ENCODE data around the gene SLC16A12. TPM values are rescaled to one million over a fixed set of nuclear protein-coding genes. Genes with fewer than 3 reads are reported as not detected.

SLC16A12 gene
- total and polyA plus RNA-seq, 11 donors = 1.7 to 6.6 (median 2.9) TPM

GRCh38 chr10:89465196-89465595 is 70.2 kb downstream of the SLC16A12 start:
- 43 to 60% (median 57%) methylated on average over 2 of the region's 2 CpGs for WGBS, 4 donors
- Histone ChIP-seq H3K36me3 (no peaks in the 10 kb centered on the region), H3K27me3 (no peaks in the 10 kb centered on the region), H3K27ac (no peak overlapping the region), H3K9me3 (no peaks in the 10 kb centered on the region), H3K4me1 (peaks cover 0 to 15% (median 0%) of the 10 kb centered on the region in 12 donors), H3K4me3 (no peak overlapping the region)
- intact Hi-C loops (cut with DNase I) = loop anchor here in 1 of 10 donors (5.0 kb wide), 1 partner anchor 97 kb away; no protein-coding TSS in a partner anchor
- no peak for TF ChIP-seq CTCF (IDR thresholded peaks at IDR 0.05)
- TF ChIP-seq POLR2A (IDR thresholded peaks at IDR 0.05) = no peak
- DNase-seq (no peak), ATAC-seq (no peak)

DNA sequence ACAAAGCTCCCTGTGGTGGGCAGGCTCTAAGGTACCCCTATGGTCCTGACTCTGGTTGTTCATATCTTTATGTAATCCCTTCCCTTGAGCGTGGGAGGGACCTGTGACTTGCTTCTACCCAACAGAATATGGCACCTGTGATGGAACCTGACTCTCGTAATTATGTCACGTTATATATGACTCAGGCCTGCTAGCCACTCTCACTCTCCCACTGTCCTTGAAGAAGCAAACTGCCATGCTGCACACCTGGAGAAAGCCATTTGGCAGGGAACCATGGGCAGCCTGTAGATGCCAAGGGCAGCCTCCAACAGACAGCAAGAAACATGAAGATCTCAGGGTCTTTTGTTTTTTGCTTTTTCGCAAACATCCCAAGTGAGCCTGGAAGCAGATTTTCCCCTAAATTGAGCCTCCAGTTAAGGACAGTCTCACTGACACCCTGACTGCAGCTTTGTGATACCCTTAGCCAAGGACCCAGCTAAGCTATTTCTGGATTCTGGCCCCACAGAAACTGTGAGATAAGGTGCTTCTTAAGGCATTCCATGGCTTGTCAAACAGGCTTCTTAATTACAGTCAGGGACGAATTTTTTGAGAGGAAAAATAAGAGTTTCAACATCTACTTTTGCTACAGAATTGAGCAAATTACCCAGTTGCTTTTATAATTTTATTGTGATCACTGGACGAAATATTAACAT is 71.4 kb downstream of the SLC16A12 start:
- DNase-seq (no peak), ATAC-seq (peak in 3 of 4 donors; percentile 27 to 49 (median 45))
- Histone ChIP-seq H3K4me1 (peaks cover 0 to 15% (median 0%) of the 10 kb centered on the region in 12 donors), H3K27me3 (no peaks in the 10 kb centered on the region), H3K36me3 (no peaks in the 10 kb centered on the region), H3K9me3 (no peaks in the 10 kb centered on the region), H3K27ac (no peak overlapping the region), H3K4me3 (no peak overlapping the region)
- intact Hi-C loops (cut with DNase I) = no loop called here
- 68 to 72% (median 70%) methylated on average over 6 of the region's 6 CpGs for WGBS, 4 donors
- TF ChIP-seq CTCF (IDR thresholded peaks at IDR 0.05) (no peak), POLR2A (IDR thresholded peaks at IDR 0.05) (no peak)

- Histone ChIP-seq H3K27ac (peak overlapping the region in 9 of 12 donors; percentile 0 to 72 (median 44)), H3K27me3 (no peaks in the 10 kb centered on the region), H3K9me3 (no peaks in the 10 kb centered on the region), H3K4me3 (no peak overlapping the region), H3K4me1 (peaks cover 0 to 20% (median 12%) of the 10 kb centered on the region in 12 donors), H3K36me3 (no peaks in the 10 kb centered on the region)
- DNase-seq (no peak), ATAC-seq (no peak)
- TF ChIP-seq CTCF (IDR thresholded peaks at IDR 0.05) (no peak), POLR2A (IDR thresholded peaks at IDR 0.05) (no peak)
- 87 to 96% (median 89%) methylated on average over 1 of the region's 1 CpG for WGBS, 4 donors
- intact Hi-C loops (cut with DNase I) = no loop called here
Observed at GRCh38 chr10:89458784-89459183, 76.6 kb downstream of the SLC16A12 start.

DNA sequence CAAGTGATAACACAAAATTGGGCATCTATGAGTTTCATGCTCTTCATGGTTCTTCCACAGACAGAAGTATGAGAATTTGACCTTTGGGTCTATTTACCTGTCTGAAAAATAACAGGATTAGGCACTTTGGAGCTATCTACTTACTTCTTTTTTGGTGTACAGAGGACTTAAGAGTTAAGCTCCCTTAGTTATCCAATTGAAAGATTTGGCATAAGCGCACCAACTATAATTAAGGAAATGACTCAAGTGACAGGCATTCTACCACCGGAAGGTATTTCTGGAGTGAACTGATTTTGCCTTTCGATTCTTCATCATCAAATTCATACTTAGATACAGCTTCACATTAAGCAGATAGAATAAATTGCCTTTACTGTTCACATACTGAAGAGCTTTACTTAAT is 77.1 kb downstream of the SLC16A12 start:
- peak overlapping the region in 9 of 12 donors; percentile 0 to 72 (median 44) for H3K27ac ChIP-seq
- H3K27me3 ChIP-seq = no peaks in the 10 kb centered on the region
- TF ChIP-seq POLR2A (IDR thresholded peaks at IDR 0.05) = no peak
- no peak for TF ChIP-seq CTCF (IDR thresholded peaks at IDR 0.05)
- no peaks in the 10 kb centered on the region for H3K9me3 ChIP-seq
- DNase-seq = no peak
- H3K4me1 ChIP-seq = peaks cover 0 to 20% (median 12%) of the 10 kb centered on the region in 12 donors
- WGBS, 4 donors = 13 to 20% (median 16%) methylated on average over 3 of the region's 3 CpGs
- H3K4me3 ChIP-seq = no peak overlapping the region
- H3K36me3 ChIP-seq = no peaks in the 10 kb centered on the region
- intact Hi-C loops (cut with DNase I) = no loop called here
- peak; percentile 48 to 82 (median 78) for ATAC-seq
